CD14-positive monocyte (primary cell): ENCODE results near the gene MOCOS. TPM values are rescaled to one million over a fixed set of nuclear protein-coding genes. Genes with fewer than 3 reads are reported as not detected.

ENCODE experiments used
- DNase-seq, 3 donors: peaks; one replicate each; pipeline ENCODE4 v3.0.0-alpha.2; 2011 to 2022
- H2AFZ ChIP-seq: 2 replicates; pipeline ENCODE4 v1.6.0; 2012; ENCODE audit warnings: mild to moderate bottlenecking, low read depth, low read length, inconsistent platforms; ENCODE audit not compliant: insufficient read depth, poor library complexity, severe bottlenecking
- H3K27ac ChIP-seq, 2 donors: 1 replicate in 1 of 2; 2 replicates in 1 of 2; pipeline ENCODE4 v1.5.1; 2012 to 2013; ENCODE audit warnings: low read length in 2 of 2, control low read depth in 1 of 2, inconsistent platforms in 1 of 2, low read depth in 1 of 2, mild to moderate bottlenecking in 1 of 2
- H3K27me3 ChIP-seq, 2 donors: one replicate each; pipeline versions ENCODE4 v1.6.0 to v1.6.1; 2011 to 2013; ENCODE audit warnings: low read length in 2 of 2; ENCODE audit not compliant: control insufficient read depth in 2 of 2, insufficient read depth in 2 of 2
- H3K36me3 ChIP-seq, 2 donors: replicated peaks in 1 of 2; 1 replicate in 1 of 2; 2 replicates in 1 of 2; pipeline versions ENCODE4 v1.5.1 to v1.6.1; 2012 to 2013; ENCODE audit warnings: low read length in 2 of 2, control low read depth in 1 of 2, inconsistent platforms in 1 of 2, mild to moderate bottlenecking in 1 of 2; ENCODE audit not compliant: insufficient read depth in 2 of 2, control insufficient read depth in 1 of 2
- H3K4me1 ChIP-seq, 2 donors: 1 replicate in 1 of 2; 2 replicates in 1 of 2; pipeline versions ENCODE4 v1.5.1 to v1.6.1; 2012 to 2013; ENCODE audit warnings: low read length in 2 of 2, control low read depth in 1 of 2, inconsistent platforms in 1 of 2, mild to moderate bottlenecking in 1 of 2, moderate library complexity in 1 of 2; ENCODE audit not compliant: insufficient read depth in 2 of 2, control insufficient read depth in 1 of 2
- H3K4me2 ChIP-seq: replicated peaks from 2 replicates; pipeline ENCODE3; 2012; ENCODE audit warnings: low read length, moderate library complexity, mild to moderate bottlenecking; ENCODE audit not compliant: poor library complexity, severe bottlenecking; ENCODE audit errors: extremely low read depth
- H3K4me3 ChIP-seq, 3 experiments: fragments of 200-600 bp in 1 of 3; sonication (generic) in 1 of 3; replicated peaks in 1 of 3; 1 replicate in 2 of 3; 2 replicates in 1 of 3; pipeline ENCODE4 v1.5.1; 2011 to 2013; ENCODE audit warnings: low read length in 3 of 3, mild to moderate bottlenecking in 3 of 3, control low read depth in 2 of 3, low read depth in 2 of 3, inconsistent platforms in 1 of 3, moderate library complexity in 1 of 3
- H3K79me2 ChIP-seq: 2 replicates; pipeline ENCODE4 v1.6.0; 2012; ENCODE audit warnings: mild to moderate bottlenecking, control low read depth, inconsistent platforms, low read length, moderate library complexity; ENCODE audit not compliant: insufficient read depth
- H3K9ac ChIP-seq: 2 replicates; pipeline ENCODE4 v1.6.0; 2017; ENCODE audit warnings: low read length, mild to moderate bottlenecking; ENCODE audit not compliant: insufficient read depth, poor library complexity, severe bottlenecking
- H3K9me3 ChIP-seq, 2 donors: replicated peaks in 1 of 2; 1 replicate in 1 of 2; 2 replicates in 1 of 2; pipeline versions ENCODE4 v1.5.1 to v1.6.1; 2012 to 2013; ENCODE audit warnings: low read length in 2 of 2, control low read depth in 1 of 2; ENCODE audit not compliant: control insufficient read depth in 1 of 2, insufficient read depth in 1 of 2
- H4K20me1 ChIP-seq: 2 replicates; pipeline ENCODE4 v1.6.0; 2012; ENCODE audit warnings: mild to moderate bottlenecking, low read length, control low read depth, moderate library complexity; ENCODE audit not compliant: insufficient read depth
- H3K27ac Mint-ChIP-seq, 7 donors: one replicate each; pipeline ENCODE4 v1.8.0; 2020; ENCODE audit warnings: mild to moderate bottlenecking in 7 of 7, mixed read lengths in 7 of 7, moderate library complexity in 6 of 7, inconsistent platforms in 2 of 7
- H3K27me3 Mint-ChIP-seq, 3 donors: one replicate each; pipeline ENCODE4 v1.8.0; 2021 to 2022; ENCODE audit warnings: low read depth in 3 of 3, mild to moderate bottlenecking in 3 of 3, mixed read lengths in 3 of 3, moderate library complexity in 3 of 3, inconsistent platforms in 1 of 3
- H3K36me3 Mint-ChIP-seq, 2 donors: one replicate each; pipeline ENCODE4 v1.8.0; 2020; ENCODE audit warnings: mixed read lengths in 2 of 2, inconsistent platforms in 1 of 2, mild to moderate bottlenecking in 1 of 2
- H3K4me1 Mint-ChIP-seq: one replicate; pipeline ENCODE4 v1.8.0; 2020; ENCODE audit warnings: mild to moderate bottlenecking, mixed read lengths
- H3K4me3 Mint-ChIP-seq, 2 donors: one replicate each; pipeline ENCODE4 v1.8.0; 2020; ENCODE audit warnings: mild to moderate bottlenecking in 2 of 2, mixed read lengths in 2 of 2, moderate library complexity in 1 of 2
- H3K9me3 Mint-ChIP-seq, 7 donors: one replicate each; pipeline ENCODE4 v1.8.0; 2020 to 2022; ENCODE audit warnings: mixed read lengths in 7 of 7, mild to moderate bottlenecking in 6 of 7, moderate library complexity in 6 of 7, inconsistent platforms in 2 of 7
- CTCF ChIP-seq: fragments of 200-600 bp; IDR thresholded peaks from one replicate; pipeline ENCODE4 v1.8.0; 2022; ENCODE audit warnings: antibody characterized with exemption, mild to moderate bottlenecking
- WGBS: methylation state at CpG from one replicate; pipeline ENCODE4 v1.1.5; 2013; ENCODE audit warnings: missing lambda C conversion rate; ENCODE audit not compliant: insufficient coverage; 5-methylcytosine and 5-hydroxymethylcytosine counted together
- intact Hi-C, 2 donors: fragments of 100-400 bp; cut with micrococcal nuclease; formaldehyde crosslinking; loops; one replicate each; pipeline versions ENCODE4 v1.15.0 to v1.15.1; 2023
- polyA plus RNA-seq, 3 donors: library from polyadenylated mRNA; depleted of rRNA in 1 of 3; unstranded in 2 of 3; stranded (reverse) in 1 of 3; fragments of 300-500 nt in 2 of 3; fragments of >200 nt in 1 of 3; fragmentation: Illumina TruSeq in 2 of 3; gene quantifications; 1 replicate in 2 of 3; 2 replicates in 1 of 3; pipeline ENCODE4 v1.2.3, GENCODE V29; 2012 to 2021

MOCOS gene
- polyA plus RNA-seq, 3 donors: 0.03 to 0.05 TPM; not detected in 1

- Mint-ChIP-seq H3K27ac (no peak overlapping the region), H3K4me3 (no peak overlapping the region)
- intact Hi-C loops: no loop called here
These were observed 5.9 kb upstream of the MOCOS start for GRCh38 chr18:36181441-36181840.

GRCh38 chr18:36181898-36182506 lies 5.3 kb upstream of the MOCOS start:
- H3K4me3 Mint-ChIP-seq: no peak overlapping the region
- Histone ChIP-seq H3K36me3 (peaks cover under 1 to 11% of the 10 kb centered on the region in 2 donors), H3K9ac (no peak overlapping the region), H3K79me2 (no peaks in the 10 kb centered on the region), H3K4me1 (peaks cover 18 to 24% of the 10 kb centered on the region in 2 donors), H3K27me3 (peaks cover 4 to 19% of the 10 kb centered on the region in 2 donors), H2AFZ (no peak overlapping the region), H4K20me1 (no peaks in the 10 kb centered on the region), H3K4me2 (no peak overlapping the region), H3K27ac (no peak overlapping the region), H3K9me3 (no peaks in the 10 kb centered on the region), H3K4me3 (no peak overlapping the region)
- H3K36me3 Mint-ChIP-seq: peaks cover 3 to 11% of the 10 kb centered on the region in 2 donors
- DNase-seq: no peak
- intact Hi-C loops: no loop called here
- H3K4me1 Mint-ChIP-seq: peaks cover 26% of the 10 kb centered on the region
- no peak overlapping the region for H3K27ac Mint-ChIP-seq
- H3K27me3 Mint-ChIP-seq: peaks cover 15 to 34% (median 21%) of the 10 kb centered on the region in 3 donors
- TF ChIP-seq CTCF: no peak
- no peaks in the 10 kb centered on the region for H3K9me3 Mint-ChIP-seq
- 84% methylated on average over 2 of the region's 3 CpGs for WGBS

More at GRCh38 chr18:36181441-36181840, 5.9 kb upstream of the MOCOS start:
- no peak overlapping the region for H3K9ac ChIP-seq
- H3K4me2 ChIP-seq: no peak overlapping the region
- H4K20me1 ChIP-seq: no peaks in the 10 kb centered on the region
- TF ChIP-seq CTCF: no peak
- H3K4me1 Mint-ChIP-seq: peaks cover 23% of the 10 kb centered on the region
- H3K27me3 ChIP-seq: peaks cover 4 to 13% of the 10 kb centered on the region in 2 donors
- H3K27me3 Mint-ChIP-seq: peaks cover 14 to 29% (median 16%) of the 10 kb centered on the region in 3 donors
- 92% methylated on average over 3 of the region's 6 CpGs for WGBS
- no peaks in the 10 kb centered on the region for H3K9me3 Mint-ChIP-seq
- no peak overlapping the region for H3K27ac ChIP-seq
- H3K36me3 Mint-ChIP-seq: peaks cover 7 to 13% of the 10 kb centered on the region in 2 donors
- no peak overlapping the region for H2AFZ ChIP-seq
- no peaks in the 10 kb centered on the region for H3K79me2 ChIP-seq
- no peak for DNase-seq
- H3K9me3 ChIP-seq: no peaks in the 10 kb centered on the region
- peaks cover 12 to 18% of the 10 kb centered on the region in 2 donors for H3K4me1 ChIP-seq
- H3K36me3 ChIP-seq: peaks cover 6 to 17% of the 10 kb centered on the region in 2 donors
- no peak overlapping the region for H3K4me3 ChIP-seq
